Natural killer cell treated with Interleukin-12 subunit alpha and Interleukin-12 subunit beta and Interleukin-15 and Interleukin-18, amount 100 ng/mL, for 72 hours (primary cell): ENCODE data around the gene GRAMD1A. TPM values are rescaled to one million over a fixed set of nuclear protein-coding genes. Genes with fewer than 3 reads are reported as not detected.
A peak's percentile ranks its signal among the peaks of the same experiment; 100 is the strongest.

Source experiments
- ATAC-seq, 2 donors: fragments of 150-1000 bp; cut with Tn5 transposase in 1 of 2; sonication (Bioruptor Pico), chemical (Tn5 transposase) in 1 of 2; 2 replicates each; pipeline ENCODE4 v1.10.0; 2021
- DNase-seq: peaks from one replicate; pipeline ENCODE4 v3.0.0; 2022; ENCODE audit warnings: low spot score
- H3K27ac Mint-ChIP-seq, 2 donors: 1 replicate in 1 of 2; 2 replicates in 1 of 2; pipeline ENCODE4 v1.8.0; 2022; ENCODE audit warnings: mixed read lengths in 2 of 2, mild to moderate bottlenecking in 1 of 2, moderate library complexity in 1 of 2
- H3K27me3 Mint-ChIP-seq, 2 donors: 1 replicate in 1 of 2; 2 replicates in 1 of 2; pipeline ENCODE4 v1.8.0; 2022; ENCODE audit warnings: mixed read lengths in 2 of 2
- H3K36me3 Mint-ChIP-seq: one replicate; pipeline ENCODE4 v1.8.0; 2022; ENCODE audit warnings: mixed read lengths
- H3K4me1 Mint-ChIP-seq, 2 donors: 1 replicate in 1 of 2; 2 replicates in 1 of 2; pipeline ENCODE4 v1.8.0; 2022; ENCODE audit warnings: low read depth in 2 of 2, mixed read lengths in 2 of 2, mild to moderate bottlenecking in 1 of 2
- H3K4me3 Mint-ChIP-seq: one replicate; pipeline ENCODE4 v1.8.0; 2022; ENCODE audit warnings: mixed read lengths
- H3K9me3 Mint-ChIP-seq: 2 replicates; pipeline ENCODE4 v1.8.0; 2022; ENCODE audit warnings: mixed read lengths
- total RNA-seq, 2 donors: library from RNA; stranded (reverse); gene quantifications; one replicate each; pipeline ENCODE4 v1.2.3, GENCODE V29; 2022

GRAMD1A gene
- total RNA-seq, 2 donors from 2014 or later, result 57.8 to 106 TPM

GRCh38 chr19:35069696-35070095 lies 69.6 kb downstream of the GRAMD1A start:
- no peak for ATAC-seq
- H3K9me3 Mint-ChIP-seq, result no peaks in the 10 kb centered on the region

GRCh38 chr19:35070471-35070870 lies 70.3 kb downstream of the GRAMD1A start:
- H3K4me3 Mint-ChIP-seq, result no peak overlapping the region
- no peak for ATAC-seq
- H3K27me3 Mint-ChIP-seq, result peaks cover 6% of the 10 kb centered on the region in 2 donors
- no peaks in the 10 kb centered on the region for H3K9me3 Mint-ChIP-seq
- peaks cover 0 to 10% of the 10 kb centered on the region in 2 donors for H3K4me1 Mint-ChIP-seq
- peak; percentile 12 for DNase-seq
- no peak overlapping the region for H3K27ac Mint-ChIP-seq
- H3K36me3 Mint-ChIP-seq, result no peaks in the 10 kb centered on the region

More at GRCh38 chr19:35069696-35070095, 69.6 kb downstream of the GRAMD1A start:
- no peak overlapping the region for H3K4me3 Mint-ChIP-seq
- DNase-seq, result no peak
- H3K27me3 Mint-ChIP-seq, result peaks cover 0 to 3% of the 10 kb centered on the region in 2 donors
- no peak overlapping the region for H3K27ac Mint-ChIP-seq
- peaks cover 0 to 7% of the 10 kb centered on the region in 2 donors for H3K4me1 Mint-ChIP-seq
- H3K36me3 Mint-ChIP-seq, result no peaks in the 10 kb centered on the region

DNA sequence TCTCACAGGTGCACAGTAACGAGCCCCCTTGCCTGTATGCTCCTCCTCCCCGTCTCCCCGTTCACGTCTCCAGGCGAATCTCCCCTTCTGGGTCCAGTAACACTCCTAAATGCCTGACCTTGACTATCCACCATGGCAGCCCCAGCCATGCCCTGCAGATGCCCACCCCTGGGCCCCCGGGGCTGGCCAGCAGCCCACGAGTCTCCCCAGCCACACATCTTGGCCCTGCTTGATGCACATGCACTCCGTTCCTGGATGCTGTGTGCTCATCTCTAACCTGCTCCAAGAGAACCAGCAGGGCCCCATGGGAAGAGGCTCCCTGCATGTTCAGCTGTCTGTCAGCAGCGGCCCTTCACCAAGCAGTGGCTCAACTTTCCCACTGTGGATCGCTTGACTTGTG lies 73.4 kb downstream of the GRAMD1A start:
- Mint-ChIP-seq H3K27ac (no peak overlapping the region), H3K36me3 (no peaks in the 10 kb centered on the region), H3K27me3 (peaks cover 6 to 7% of the 10 kb centered on the region in 2 donors), H3K4me3 (no peak overlapping the region), H3K9me3 (no peaks in the 10 kb centered on the region), H3K4me1 (peaks cover 7 to 10% of the 10 kb centered on the region in 2 donors)
- no peak for ATAC-seq
- no peak for DNase-seq

DNA sequence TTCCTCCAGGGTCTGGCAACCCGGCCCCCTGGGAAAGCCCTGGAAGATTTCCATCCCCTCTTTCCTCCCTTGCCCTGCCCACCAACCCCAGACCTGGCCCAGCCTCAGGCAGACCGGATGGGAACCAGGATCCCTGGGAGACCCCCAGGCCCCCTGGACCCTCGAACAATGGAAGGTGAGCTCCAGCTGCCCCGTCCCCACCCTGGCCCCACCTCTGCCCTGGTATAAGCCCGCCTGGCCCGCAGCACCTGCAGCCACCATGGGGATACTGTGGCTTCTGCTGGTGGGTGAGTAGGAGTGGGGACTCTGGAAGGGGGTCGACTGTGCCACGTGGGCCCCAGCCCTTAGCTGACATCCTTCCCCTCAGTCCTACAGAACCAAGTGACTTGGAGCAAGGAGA lies 73.8 kb downstream of the GRAMD1A start:
- peaks cover 7 to 10% of the 10 kb centered on the region in 2 donors for H3K4me1 Mint-ChIP-seq
- H3K27ac Mint-ChIP-seq, result no peak overlapping the region
- no peaks in the 10 kb centered on the region for H3K9me3 Mint-ChIP-seq
- no peaks in the 10 kb centered on the region for H3K36me3 Mint-ChIP-seq
- no peak overlapping the region for H3K4me3 Mint-ChIP-seq
- H3K27me3 Mint-ChIP-seq, result peaks cover 7 to 9% of the 10 kb centered on the region in 2 donors
- ATAC-seq (peak; percentile 7 to 20), DNase-seq (no peak)

- no peak for ATAC-seq
- Mint-ChIP-seq H3K9me3 (no peaks in the 10 kb centered on the region), H3K4me3 (no peak overlapping the region), H3K4me1 (peaks cover 7 to 10% of the 10 kb centered on the region in 2 donors), H3K27me3 (peaks cover 6 to 7% of the 10 kb centered on the region in 2 donors), H3K36me3 (no peaks in the 10 kb centered on the region), H3K27ac (no peak overlapping the region)
- no peak for DNase-seq
Observed at GRCh38 chr19:35074426-35075201, 74.5 kb downstream of the GRAMD1A start.

DNA sequence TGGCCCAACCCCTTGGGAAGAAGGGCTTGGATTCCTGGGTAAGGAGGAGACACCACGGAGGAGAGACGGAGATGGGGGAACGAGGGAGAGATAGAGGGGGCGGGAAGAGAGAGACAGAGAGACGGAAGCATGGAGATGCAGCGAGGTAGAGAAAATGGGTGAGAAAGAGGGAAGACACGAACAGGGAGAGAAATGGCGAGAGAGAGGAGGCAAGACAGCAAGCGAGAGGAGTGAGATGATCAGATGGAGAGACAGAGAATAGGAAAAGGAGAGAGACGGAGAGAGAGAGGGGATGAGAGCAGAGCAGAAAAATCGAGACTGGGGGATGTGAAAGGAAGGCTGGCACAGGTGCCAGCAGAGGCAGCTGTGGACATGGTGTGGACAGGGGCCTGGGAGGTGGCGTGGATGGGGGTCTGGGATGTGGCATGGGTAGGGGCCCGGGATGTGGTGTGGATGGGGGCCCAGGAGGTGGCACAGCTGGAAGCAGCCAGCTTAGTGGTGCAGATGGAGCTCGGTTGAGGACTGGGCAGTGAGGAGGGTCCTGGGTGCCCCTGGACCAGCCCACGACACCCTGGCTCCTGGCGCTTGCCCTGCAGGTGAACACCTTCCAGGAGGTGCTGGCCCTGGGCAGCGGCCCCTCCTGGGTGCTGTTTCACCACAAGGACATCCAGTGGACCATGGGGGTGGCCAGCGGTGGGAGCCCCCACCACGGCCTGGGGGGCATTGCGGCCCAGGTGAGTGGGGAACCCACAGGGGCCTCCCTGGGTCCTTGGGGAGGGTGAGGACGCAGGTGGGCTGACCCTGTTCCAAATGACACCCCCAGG lies 75.3 kb downstream of the GRAMD1A start:
- no peaks in the 10 kb centered on the region for H3K9me3 Mint-ChIP-seq
- H3K27ac Mint-ChIP-seq, result no peak overlapping the region

GRCh38 chr19:35076026-35076370 lies 75.9 kb downstream of the GRAMD1A start:
- Mint-ChIP-seq H3K27ac (no peak overlapping the region), H3K36me3 (no peaks in the 10 kb centered on the region), H3K4me3 (no peak overlapping the region), H3K27me3 (peaks cover 6 to 7% of the 10 kb centered on the region in 2 donors), H3K4me1 (peaks cover 7 to 10% of the 10 kb centered on the region in 2 donors), H3K9me3 (no peaks in the 10 kb centered on the region)
- DNase-seq (peak; percentile 52), ATAC-seq (no peak)

More for the DNA sequence above, 75.3 kb downstream of the GRAMD1A start:
- Mint-ChIP-seq H3K27me3 (peaks cover 6 to 7% of the 10 kb centered on the region in 2 donors), H3K36me3 (no peaks in the 10 kb centered on the region), H3K4me1 (peaks cover 7 to 10% of the 10 kb centered on the region in 2 donors), H3K4me3 (no peak overlapping the region)
- ATAC-seq (no peak), DNase-seq (no peak)

Other genes starting within 250 kb of the GRAMD1A start
- gene ZNF599, start 227.1 kb upstream of the GRAMD1A start, total RNA-seq, result 1 to 10 TPM; 1.5 to 3.3 TPM
- 1 to 10 TPM; 3.1 to 6.6 TPM for gene ZNF30, start 73.4 kb upstream of the GRAMD1A start, total RNA-seq
- gene ZNF792, start 36.1 kb upstream of the GRAMD1A start, total RNA-seq, result 1 to 10 TPM; 7.7 to 8.2 TPM
- under 1 TPM; 0.52 to 0.95 TPM for gene SCN1B, start 30.1 kb downstream of the GRAMD1A start, total RNA-seq
- gene HPN, start 41.4 kb downstream of the GRAMD1A start, total RNA-seq, result under 1 TPM in 1 of 2 donors, not detected in 1; 0.31 TPM
- not detected for gene FXYD3, start 115.5 kb downstream of the GRAMD1A start, total RNA-seq
- not detected for gene LGI4, start 134.7 kb downstream of the GRAMD1A start, total RNA-seq
- not detected for gene FXYD1, start 138.5 kb downstream of the GRAMD1A start, total RNA-seq
- gene FXYD7, start 142.9 kb downstream of the GRAMD1A start, total RNA-seq, result not detected
- 100 to 1,000 TPM; 141 to 236 TPM for gene FXYD5, start 154.4 kb downstream of the GRAMD1A start, total RNA-seq
- gene FAM187B, start 228.4 kb downstream of the GRAMD1A start, total RNA-seq, result not detected
- gene LSR, start 248.7 kb downstream of the GRAMD1A start, total RNA-seq, result 1 to 10 TPM; 1.5 to 2.7 TPM